Left renal cortex interstitium (tissue), 4 donors: Measurements from ENCODE around the gene TMEM236. TPM values are rescaled to one million over a fixed set of nuclear protein-coding genes. Genes with fewer than 3 reads are reported as not detected.

ENCODE experiments used
- DNase-seq, 4 donors: peaks; one replicate each; pipeline ENCODE4 v3.0.0-alpha.2; 2013; ENCODE audit warnings: low read depth in 4 of 4, low spot score in 2 of 4, missing footprints in 1 of 4
- polyA plus RNA-seq, 4 donors: library from polyadenylated mRNA; unstranded; fragments of 120-200 nt; gene quantifications; one replicate each; pipeline ENCODE4 v1.2.1, GENCODE V29; 2013; ENCODE audit not compliant: insufficient read length in 4 of 4

TMEM236 gene
- polyA plus RNA-seq, 4 donors, result 0.19 to 0.31 (median 0.25) TPM

DNA sequence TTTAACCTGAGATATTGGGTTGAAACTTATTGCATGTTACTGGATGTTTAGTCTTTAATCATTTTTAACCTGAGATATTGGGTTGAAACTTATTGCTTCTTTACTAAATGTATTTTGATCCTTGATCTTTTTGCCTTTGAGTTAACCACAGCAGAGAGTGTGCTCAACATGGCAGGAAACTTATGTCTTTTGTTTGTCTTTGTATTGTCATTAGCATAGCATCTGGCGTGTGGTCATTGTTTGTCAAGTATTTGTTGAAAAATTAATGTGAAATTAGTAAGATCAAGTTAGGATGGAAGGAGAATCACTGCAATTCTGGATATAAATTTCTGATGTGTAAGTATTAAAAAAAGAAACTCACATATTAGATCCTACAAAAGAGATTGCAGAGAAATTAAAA is 65.3 kb downstream of the TMEM236 start:
- no peak for DNase-seq

DNA sequence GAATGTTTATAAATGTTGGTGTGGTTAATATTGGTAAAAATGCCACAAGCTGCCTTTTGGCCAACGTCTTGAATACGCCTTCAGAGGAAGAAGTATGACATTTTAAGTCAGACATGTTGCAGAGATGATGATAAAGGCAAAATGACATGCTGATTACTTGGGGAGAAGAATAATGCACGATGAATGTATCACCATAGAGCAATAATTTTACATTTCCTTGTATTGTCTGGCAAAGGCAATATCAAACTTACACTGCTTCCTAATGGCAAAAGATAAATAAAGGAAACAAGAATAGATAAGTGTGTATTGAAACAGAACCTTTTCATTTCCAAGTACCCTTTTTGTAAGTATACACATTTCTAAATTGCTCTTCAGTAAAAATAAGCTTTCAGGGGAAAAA is 65.8 kb downstream of the TMEM236 start:
- no peak for DNase-seq

DNA sequence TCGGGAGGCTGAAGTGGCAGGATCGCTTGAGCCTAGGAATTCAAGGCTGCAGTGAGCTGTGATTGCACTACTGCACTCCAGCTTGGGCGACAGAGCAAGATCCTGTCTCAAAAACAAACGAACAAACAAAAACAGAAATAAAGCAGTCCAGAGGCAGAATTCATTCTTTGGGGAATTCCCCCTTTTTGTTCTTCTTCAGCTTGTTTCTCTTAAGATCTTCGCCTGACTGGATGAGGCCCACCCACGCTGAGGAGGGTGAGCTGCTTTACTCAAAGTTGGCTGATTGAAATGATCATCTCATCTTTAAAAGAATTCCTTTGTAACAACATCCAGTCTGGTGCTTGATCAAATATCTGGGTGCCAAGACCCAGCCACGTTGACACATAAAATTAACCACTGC is 67.8 kb downstream of the TMEM236 start:
- no peak for DNase-seq

DNA sequence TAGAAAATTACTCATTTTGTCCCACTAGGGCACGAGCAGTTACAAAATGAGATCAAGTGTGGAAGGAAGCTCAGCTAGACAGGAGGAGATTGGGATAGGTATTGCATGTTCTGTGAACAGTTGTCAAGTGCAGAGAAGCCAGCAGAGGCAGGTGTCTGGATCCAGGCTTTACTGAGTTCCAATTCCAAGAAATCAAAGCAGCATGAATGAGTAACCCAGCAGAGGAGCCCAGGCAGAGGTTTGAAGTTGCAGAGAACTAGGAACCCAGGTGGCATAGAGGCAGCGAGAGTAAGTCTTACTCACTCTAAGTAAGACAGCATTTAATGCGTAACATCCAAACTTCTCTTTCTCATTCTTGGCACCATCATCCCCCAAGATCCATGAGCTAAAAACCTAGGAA is 68.9 kb downstream of the TMEM236 start:
- DNase-seq, result no peak

DNA sequence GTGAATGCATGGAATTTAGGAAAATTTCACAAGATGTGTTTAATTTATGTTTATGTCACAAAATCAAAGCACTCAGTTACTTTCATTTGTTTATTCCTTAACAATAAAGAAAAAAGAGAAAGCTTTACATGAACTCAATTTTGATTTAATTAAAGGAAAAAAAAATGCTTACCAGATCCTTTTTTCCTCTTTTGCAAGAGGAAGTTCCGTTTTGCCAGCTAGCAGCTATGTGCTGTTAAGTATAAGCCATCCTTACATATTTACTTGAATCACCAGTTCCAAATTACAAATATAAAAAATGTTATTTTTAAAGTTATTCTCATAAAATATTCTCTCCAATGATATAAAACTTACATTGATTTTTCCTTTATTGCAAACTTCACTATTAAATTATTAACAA is 69.9 kb downstream of the TMEM236 start:
- DNase-seq, result no peak

DNA sequence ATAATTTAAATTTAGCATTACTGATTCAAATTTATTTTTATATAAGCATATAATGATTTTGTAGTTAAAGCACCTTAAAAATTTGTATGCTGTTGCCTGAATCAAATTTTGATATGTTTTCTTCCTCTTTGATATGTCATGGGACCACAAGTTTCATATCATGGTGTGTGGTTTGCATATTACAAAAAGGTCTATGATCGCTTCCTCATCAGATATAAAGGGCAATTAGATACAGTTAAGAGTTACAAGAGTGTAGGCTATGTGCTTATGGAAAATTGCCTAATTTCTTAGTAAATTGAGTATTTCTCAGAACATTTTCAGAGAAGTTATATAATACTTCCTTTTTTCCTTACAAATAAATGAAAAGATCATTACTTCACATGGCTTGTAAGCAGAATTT is 79.3 kb downstream of the TMEM236 start:
- DNase-seq, result no peak

DNA sequence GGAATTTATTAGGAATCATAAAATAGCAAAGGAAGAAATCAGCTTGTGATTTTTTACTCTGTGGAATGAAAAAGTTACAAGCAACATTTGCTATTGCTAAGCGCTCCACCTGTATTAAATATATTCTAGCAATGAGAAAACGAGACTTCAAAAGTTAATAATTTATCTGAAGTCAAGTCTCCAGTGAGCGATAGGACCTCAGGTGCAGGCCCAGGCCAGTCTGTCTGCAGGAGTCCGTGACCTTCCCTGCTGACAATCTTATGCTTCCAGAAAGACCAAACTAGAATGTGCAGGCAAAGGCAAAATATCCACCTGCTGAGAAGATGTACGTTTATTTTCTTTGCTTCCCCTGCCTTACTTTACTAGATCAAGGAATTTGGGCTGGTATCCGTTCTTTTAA is 79.9 kb downstream of the TMEM236 start:
- no peak for DNase-seq

DNA sequence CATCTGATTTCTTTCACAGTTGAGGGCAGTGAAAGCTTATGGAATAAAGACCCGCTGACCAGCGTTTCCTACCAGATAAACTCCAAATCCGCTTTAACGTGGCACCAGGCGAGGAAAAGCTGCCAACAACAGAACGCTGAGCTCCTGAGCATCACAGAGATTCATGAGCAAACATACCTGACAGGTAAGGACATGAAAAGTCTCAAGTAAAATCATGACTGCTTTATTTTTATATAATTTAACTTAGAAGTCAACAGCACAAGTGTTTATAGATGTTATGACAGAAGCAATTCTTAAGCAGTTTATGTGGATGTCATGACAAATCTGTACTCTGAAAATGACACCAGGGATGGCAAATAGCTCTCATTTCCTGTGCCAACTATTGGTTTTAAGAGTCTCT is 81.7 kb downstream of the TMEM236 start:
- DNase-seq, result no peak

DNA sequence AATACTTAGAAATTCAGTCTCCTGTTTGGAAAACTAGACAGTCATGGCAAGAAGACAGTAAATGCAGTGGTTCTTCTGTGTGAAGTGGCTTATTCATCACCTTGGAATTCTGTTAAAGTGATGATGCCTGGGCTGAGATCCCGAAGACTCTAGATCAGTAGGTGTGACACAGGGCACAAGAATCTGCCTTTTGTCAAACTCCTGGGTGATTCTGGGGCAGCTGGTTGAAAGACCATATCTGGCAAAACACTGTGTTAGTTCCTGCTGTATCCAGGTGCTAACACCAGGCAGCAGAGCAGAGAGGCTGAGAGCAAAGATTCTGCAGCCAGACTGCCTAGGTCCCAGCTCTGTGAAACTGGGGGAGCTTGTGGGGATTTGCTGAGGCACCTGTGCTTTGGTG is 83.7 kb downstream of the TMEM236 start:
- no peak for DNase-seq

DNA sequence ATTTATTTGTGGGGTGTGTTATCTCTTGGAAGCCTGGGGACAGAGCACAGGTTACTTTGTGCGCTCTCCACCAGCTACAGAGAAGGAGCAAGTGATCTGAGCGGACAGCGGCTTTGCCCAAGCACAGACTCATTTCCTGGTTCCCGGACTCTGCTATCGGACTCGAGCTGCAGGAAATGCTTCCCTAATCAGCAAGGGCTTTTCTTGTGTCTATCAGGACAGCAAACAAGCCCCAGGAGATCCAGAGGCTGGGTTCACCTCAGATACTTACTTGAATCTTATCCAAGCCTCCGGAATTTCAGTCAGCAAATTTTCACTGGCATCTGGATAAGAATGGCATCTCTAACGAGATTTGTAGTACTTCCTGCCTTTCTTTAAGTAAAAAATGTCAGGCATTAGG is 84.9 kb downstream of the TMEM236 start:
- no peak for DNase-seq

DNA sequence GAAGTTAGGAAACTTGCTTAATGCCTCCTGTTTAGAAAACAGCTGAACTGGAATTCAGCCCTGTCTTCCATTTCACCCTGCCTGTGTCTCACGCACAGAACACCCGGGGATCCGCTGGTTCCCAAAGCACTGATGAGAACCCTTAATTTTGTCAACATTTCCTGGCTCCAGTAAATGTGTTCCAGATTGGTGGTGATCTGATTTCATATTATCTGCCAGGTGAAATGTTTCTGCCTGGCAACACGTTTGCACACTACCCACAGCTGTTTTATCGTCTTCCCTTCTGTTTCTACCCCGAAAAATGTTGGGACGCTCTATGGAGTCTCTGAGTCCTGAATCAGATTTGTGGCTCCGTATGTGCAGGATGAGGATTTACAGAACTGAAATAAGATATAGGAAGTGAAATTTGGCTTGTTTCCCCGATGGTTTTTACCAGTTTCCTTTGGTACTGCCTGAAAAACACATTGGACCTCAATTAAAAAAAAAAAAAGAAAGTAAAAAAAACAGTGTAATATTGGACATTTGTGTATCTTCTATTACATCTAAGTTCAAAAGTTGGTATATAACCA is 86.2 kb downstream of the TMEM236 start:
- DNase-seq, result no peak

DNA sequence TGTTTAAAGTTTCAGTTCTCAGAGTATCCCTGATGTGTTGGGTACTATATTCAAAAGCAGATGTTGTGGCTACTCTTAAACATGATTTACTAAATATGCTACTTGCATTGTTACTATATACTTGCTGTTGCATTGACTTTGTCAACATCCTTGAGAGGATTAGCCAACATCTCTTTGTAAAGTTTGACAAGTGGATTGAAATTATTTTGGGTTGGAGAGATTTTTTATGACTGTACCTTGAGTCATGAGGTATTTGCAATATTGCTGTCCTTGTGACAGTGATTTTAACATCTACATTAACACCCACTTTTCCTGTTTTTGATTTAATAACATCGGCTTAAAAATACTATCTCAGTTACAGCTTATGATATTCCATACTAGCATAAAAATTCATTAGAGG is 89.0 kb downstream of the TMEM236 start:
- no peak for DNase-seq

DNA sequence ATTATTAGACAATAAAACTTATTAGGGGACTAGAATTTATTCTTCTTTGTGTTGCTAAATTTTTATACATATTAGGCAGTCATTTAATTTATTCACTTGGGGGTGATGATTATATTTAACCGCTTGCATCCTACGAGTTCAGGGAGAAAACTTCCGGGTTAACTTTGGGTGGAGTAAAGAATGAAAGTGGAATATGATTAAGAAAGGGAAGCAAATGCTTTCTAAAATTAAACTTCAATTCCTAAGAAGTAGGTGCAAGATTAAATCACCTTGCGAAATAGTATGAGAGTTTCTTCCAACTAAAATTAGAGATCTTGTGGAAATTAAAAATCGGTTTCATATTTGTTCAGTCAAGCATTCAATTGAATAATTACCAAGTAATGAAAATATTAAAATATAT is 90.6 kb downstream of the TMEM236 start:
- no peak for DNase-seq

DNA sequence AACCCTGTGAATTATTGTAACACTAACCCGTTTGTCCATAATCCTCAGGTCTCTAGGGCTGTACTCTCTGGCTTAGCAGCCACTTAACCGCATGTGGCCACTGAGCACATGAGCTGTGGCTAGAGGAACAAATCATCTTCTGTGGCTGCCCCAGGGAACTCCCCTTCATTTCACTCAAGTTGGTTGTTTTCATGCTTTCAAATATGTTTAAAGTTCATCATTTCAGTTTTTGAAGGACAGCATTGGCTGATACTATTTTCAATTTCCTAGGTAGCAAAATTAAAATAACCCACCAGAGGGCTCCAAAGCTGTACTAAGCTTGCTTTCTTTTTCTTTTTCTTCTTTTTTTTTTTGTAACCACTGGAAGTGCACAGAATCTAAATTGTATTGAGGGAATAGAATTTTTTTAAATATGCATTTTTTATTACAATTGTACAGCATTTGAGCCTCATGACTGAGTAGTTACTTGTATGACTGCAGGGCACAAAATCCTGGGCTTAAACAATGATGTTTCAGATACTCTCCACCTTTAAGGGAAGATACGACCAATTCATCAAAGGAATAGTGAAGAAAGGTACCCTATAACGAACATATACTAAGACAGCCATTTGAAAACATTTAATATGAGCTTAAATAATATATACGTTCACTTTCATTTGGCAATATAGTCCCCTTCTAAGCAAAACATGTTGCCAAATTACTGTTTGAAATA is 95.7 kb downstream of the TMEM236 start:
- no peak for DNase-seq

DNA sequence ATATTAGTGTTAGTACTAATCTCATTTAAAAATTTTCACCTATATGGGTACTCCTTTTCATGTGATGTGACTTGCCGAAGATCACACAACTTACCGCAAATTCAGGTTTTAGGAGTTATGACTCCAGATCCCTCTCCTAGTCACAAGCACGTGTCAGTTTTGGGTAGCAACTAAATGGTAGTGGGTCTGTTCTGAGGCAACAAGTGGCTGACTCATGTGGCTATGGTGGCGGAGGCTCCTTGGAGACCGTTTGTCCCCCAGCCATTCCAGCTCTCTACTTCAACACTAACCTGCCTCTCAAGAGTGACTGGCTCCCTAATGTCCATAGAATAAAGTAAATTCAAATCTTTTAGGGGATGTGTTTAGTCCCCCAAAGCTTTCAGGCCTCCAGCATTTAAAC is 96.6 kb downstream of the TMEM236 start:
- DNase-seq, result no peak

Other genes with a start within 250 kb of the TMEM236 start
- 10 to 100 TPM; 11.1 to 15.2 (median 12.8) TPM for gene HACD1, start 134.8 kb upstream of the TMEM236 start, polyA plus RNA-seq
- gene STAM, start 108.0 kb upstream of the TMEM236 start, polyA plus RNA-seq, result 10 to 100 TPM; 27.4 to 29.5 (median 29.1) TPM
- 10 to 100 TPM in 2 of 4 donors, 1 to 10 TPM in 2; 8.2 to 11.8 (median 9.6) TPM for gene MRC1, start 57.1 kb downstream of the TMEM236 start, polyA plus RNA-seq
- not detected for gene SLC39A12, start 199.7 kb downstream of the TMEM236 start, polyA plus RNA-seq